HG02884 (cell line): ENCODE measurements around the gene CYP4B1.
"Not testable (repeated sequence)": the region's sequence is repeated elsewhere in the genome, so short reads cannot be mapped to it uniquely, and the experiment has no call there.

Experiments
- ATAC-seq: cut with Tn5 transposase; IDR thresholded peaks from one replicate; pipeline ENCODE4 v1.9.1; 2021; ENCODE audit warnings: mild to moderate bottlenecking, moderate library complexity; ENCODE audit not compliant: unreplicated experiment

The CYP4B1 gene

GRCh38 chr1:46798810-46799209 is at the start of gene CYP4B1:
Gene CYP4B1, plus strand, starts transcription at chr1:46799046. Its CDS starts 36 bp downstream, at chr1:46799082.
- no peak for ATAC-seq

- no peak for ATAC-seq
Observed at GRCh38 chr1:46749404-46749803, 49.4 kb upstream of the CYP4B1 start.

- ATAC-seq: no peak
Observed at GRCh38 chr1:46749921-46750404, 48.9 kb upstream of the CYP4B1 start.

- ATAC-seq: no peak
Observed at GRCh38 chr1:46753985-46754384, 44.9 kb upstream of the CYP4B1 start.

GRCh38 chr1:46754707-46755106 is 44.1 kb upstream of the CYP4B1 start:
- not testable (repeated sequence) for ATAC-seq

GRCh38 chr1:46755121-46755520 is 43.7 kb upstream of the CYP4B1 start:
- no peak for ATAC-seq

GRCh38 chr1:46757247-46757955 is 41.4 kb upstream of the CYP4B1 start:
- no peak for ATAC-seq

- ATAC-seq: no peak
Observed at GRCh38 chr1:46757956-46758528, 40.8 kb upstream of the CYP4B1 start.

GRCh38 chr1:46760558-46761166 is 38.2 kb upstream of the CYP4B1 start:
- no peak for ATAC-seq

GRCh38 chr1:46761740-46762139 is 37.1 kb upstream of the CYP4B1 start:
- ATAC-seq: no peak

GRCh38 chr1:46764402-46764801 is 34.4 kb upstream of the CYP4B1 start:
- no peak for ATAC-seq

GRCh38 chr1:46767649-46768282 is 31.1 kb upstream of the CYP4B1 start:
- no peak for ATAC-seq

- ATAC-seq: no peak
Observed at GRCh38 chr1:46768445-46768844, 30.4 kb upstream of the CYP4B1 start.

- no peak for ATAC-seq
Observed at GRCh38 chr1:46769028-46769740, 29.7 kb upstream of the CYP4B1 start.

- no peak for ATAC-seq
Observed at GRCh38 chr1:46770541-46770940, 28.3 kb upstream of the CYP4B1 start.

- ATAC-seq: no peak
Observed at GRCh38 chr1:46772571-46772970, 26.3 kb upstream of the CYP4B1 start.

GRCh38 chr1:46774297-46774696 is 24.5 kb upstream of the CYP4B1 start:
- ATAC-seq: no peak

- ATAC-seq: not testable (repeated sequence)
Observed at GRCh38 chr1:46778456-46778855, 20.4 kb upstream of the CYP4B1 start.

GRCh38 chr1:46784666-46785065 is 14.2 kb upstream of the CYP4B1 start:
- ATAC-seq: no peak

GRCh38 chr1:46788634-46789033 is 10.2 kb upstream of the CYP4B1 start:
- not testable (repeated sequence) for ATAC-seq
